Right lung (tissue), 5 donors: Measurements from ENCODE around the gene SVIP. TPM values are rescaled to one million over a fixed set of nuclear protein-coding genes. Genes with fewer than 3 reads are reported as not detected.
A peak's percentile ranks its signal among the peaks of the same experiment; 100 is the strongest.

Experiments
- DNase-seq, 2 donors: peaks; one replicate each; pipeline ENCODE4 v3.0.0-alpha.2; 2013
- polyA plus RNA-seq, 5 donors: library from polyadenylated mRNA; unstranded; fragments of 120-200 nt; gene quantifications; one replicate each; pipeline versions ENCODE4 v1.2.1 to v1.2.3, GENCODE V29; 2013; ENCODE audit warnings: inconsistent platforms in 1 of 5, low replicate concordance in 1 of 5; ENCODE audit not compliant: insufficient read length in 5 of 5, insufficient read depth in 1 of 5

SVIP gene
- polyA plus RNA-seq, 5 donors: 23.2 to 39.0 (median 33.5) TPM

GRCh38 chr11:22798901-22799300, 30.7 kb downstream of the SVIP start:
- DNase-seq: no peak

GRCh38 chr11:22797047-22797446, 32.6 kb downstream of the SVIP start:
- no peak for DNase-seq

GRCh38 chr11:22795914-22796313, 33.7 kb downstream of the SVIP start:
- no peak for DNase-seq

- DNase-seq: no peak
Observed at GRCh38 chr11:22792497-22792896, 37.1 kb downstream of the SVIP start.

- peak in 1 of 2 donors; percentile 22 for DNase-seq
Observed at GRCh38 chr11:22787551-22788162, 41.9 kb downstream of the SVIP start.

GRCh38 chr11:22787055-22787454, 42.5 kb downstream of the SVIP start:
- DNase-seq: no peak

- no peak for DNase-seq
Observed at GRCh38 chr11:22786475-22786874, 43.1 kb downstream of the SVIP start.

GRCh38 chr11:22785251-22785650, 44.4 kb downstream of the SVIP start:
- no peak for DNase-seq

GRCh38 chr11:22780952-22781593, 48.5 kb downstream of the SVIP start:
- DNase-seq: no peak

GRCh38 chr11:22779850-22780249, 49.8 kb downstream of the SVIP start:
- no peak for DNase-seq

- no peak for DNase-seq
Observed at GRCh38 chr11:22778642-22779041, 51.0 kb downstream of the SVIP start.

GRCh38 chr11:22775248-22775647, 54.4 kb downstream of the SVIP start:
- DNase-seq: no peak

GRCh38 chr11:22774716-22775115, 54.9 kb downstream of the SVIP start:
- no peak for DNase-seq

GRCh38 chr11:22769081-22769480, 60.5 kb downstream of the SVIP start:
- DNase-seq: no peak

Other genes starting within 250 kb of the SVIP start
- 10 to 100 TPM; 12.7 to 16.0 (median 13.7) TPM for gene FANCF, start 204.0 kb downstream of the SVIP start, polyA plus RNA-seq
- 10 to 100 TPM in 2 of 5 donors, 1 to 10 TPM in 3; 8.1 to 16.0 (median 8.5) TPM for gene GAS2, start 163.2 kb downstream of the SVIP start, polyA plus RNA-seq
- not detected for gene CCDC179, start 30.7 kb upstream of the SVIP start, polyA plus RNA-seq